Neuronal stem cell (in vitro differentiated cells): ENCODE data around the gene HS3ST3A1.

Source experiments
- DNase-seq: peaks from one replicate; pipeline ENCODE4 v3.0.0-alpha.2; 2013; ENCODE audit warnings: low spot score
- H2AFZ ChIP-seq: one replicate; pipeline ENCODE4 v1.6.1; 2013; ENCODE audit warnings: mild to moderate bottlenecking, low read length, inconsistent platforms
- H2AK5ac ChIP-seq: 2 replicates; pipeline ENCODE4 v1.6.1; 2013; ENCODE audit warnings: low read depth, mild to moderate bottlenecking, inconsistent platforms, low read length, moderate library complexity, mixed read lengths
- H2BK120ac ChIP-seq: 2 replicates; pipeline ENCODE4 v1.6.1; 2013; ENCODE audit warnings: low read depth, mild to moderate bottlenecking, inconsistent platforms, low read length, moderate library complexity, mixed read lengths
- H2BK12ac ChIP-seq: one replicate; pipeline ENCODE4 v1.6.1; 2013; ENCODE audit warnings: low read length, inconsistent platforms
- H2BK15ac ChIP-seq: 2 replicates; pipeline ENCODE4 v1.6.1; 2013; ENCODE audit warnings: mild to moderate bottlenecking, low read length, inconsistent platforms, mixed read lengths
- H2BK5ac ChIP-seq: one replicate; pipeline ENCODE4 v1.6.1; 2013; ENCODE audit warnings: inconsistent platforms, mild to moderate bottlenecking, low read length, moderate library complexity
- H3K14ac ChIP-seq: one replicate; pipeline ENCODE4 v1.6.1; 2013; ENCODE audit warnings: low read length, inconsistent platforms
- H3K18ac ChIP-seq: 2 replicates; pipeline ENCODE4 v1.6.1; 2013; ENCODE audit warnings: low read length, inconsistent platforms
- H3K23ac ChIP-seq: 2 replicates; pipeline ENCODE4 v1.6.1; 2013; ENCODE audit warnings: low read depth, mild to moderate bottlenecking, mixed read lengths, low read length, inconsistent platforms; ENCODE audit not compliant: poor library complexity
- H3K27ac ChIP-seq: replicated peaks from 3 replicates; pipeline ENCODE4 v1.5.1; 2013; ENCODE audit warnings: low read length, inconsistent platforms
- H3K27me3 ChIP-seq, 3 experiments: 2 replicates each; pipeline ENCODE4 v1.6.1; 2013; ENCODE audit warnings: low read length in 3 of 3, mild to moderate bottlenecking in 2 of 3, inconsistent platforms in 1 of 3, low read depth in 1 of 3, mixed read lengths in 1 of 3, moderate library complexity in 1 of 3; ENCODE audit not compliant: control insufficient read depth in 3 of 3, insufficient read depth in 3 of 3
- H3K36me3 ChIP-seq, 2 donors: replicated peaks in 1 of 2; 2 replicates each; pipeline ENCODE4 v1.6.1; 2013; ENCODE audit warnings: low read length in 2 of 2; ENCODE audit not compliant: control insufficient read depth in 2 of 2, insufficient read depth in 2 of 2
- H3K4ac ChIP-seq: 2 replicates; pipeline ENCODE4 v1.6.1; 2013; ENCODE audit warnings: inconsistent platforms, mild to moderate bottlenecking, low read length, moderate library complexity
- H3K4me1 ChIP-seq, 2 donors: 1 replicate in 1 of 2; 2 replicates in 1 of 2; pipeline ENCODE4 v1.6.1; 2013; ENCODE audit warnings: low read length in 2 of 2, low read depth in 1 of 2; ENCODE audit not compliant: control insufficient read depth in 2 of 2, insufficient read depth in 1 of 2
- H3K4me2 ChIP-seq: one replicate; pipeline ENCODE4 v1.6.1; 2013; ENCODE audit warnings: mild to moderate bottlenecking, low read length, inconsistent platforms; ENCODE audit not compliant: insufficient read depth, poor library complexity, severe bottlenecking
- H3K4me3 ChIP-seq, 2 donors: 2 replicates each; pipeline ENCODE4 v1.5.1; 2013; ENCODE audit warnings: low read length in 2 of 2, mild to moderate bottlenecking in 2 of 2, inconsistent platforms in 1 of 2, moderate library complexity in 1 of 2
- H3K79me1 ChIP-seq: one replicate; pipeline ENCODE4 v1.6.1; 2013; ENCODE audit warnings: low read depth, mild to moderate bottlenecking, inconsistent platforms, low read length, moderate library complexity
- H3K9ac ChIP-seq: one replicate; pipeline ENCODE4 v1.6.1; 2013; ENCODE audit warnings: mild to moderate bottlenecking, low read depth, low read length, inconsistent platforms; ENCODE audit not compliant: poor library complexity
- H3K9me3 ChIP-seq, 2 donors: replicated peaks in 1 of 2; 2 replicates each; pipeline versions ENCODE3 to v1.6.1; 2013; ENCODE audit warnings: low read length in 2 of 2, mild to moderate bottlenecking in 2 of 2, inconsistent platforms in 1 of 2, low read depth in 1 of 2, mixed read lengths in 1 of 2, moderate library complexity in 1 of 2; ENCODE audit not compliant: control insufficient read depth in 2 of 2, insufficient read depth in 1 of 2
- H4K8ac ChIP-seq: one replicate; pipeline ENCODE4 v1.6.1; 2013; ENCODE audit warnings: low read depth, mild to moderate bottlenecking, inconsistent platforms, low read length, moderate library complexity
- H4K91ac ChIP-seq: one replicate; pipeline ENCODE4 v1.6.1; 2013; ENCODE audit warnings: low read length, low read depth, mild to moderate bottlenecking, inconsistent platforms; ENCODE audit not compliant: poor library complexity
- WGBS, 2 donors: extraction: QIAGEN DNeasy Blood & Tissue Kit; methylation state at CpG; one replicate each; pipeline ENCODE4 v1.1.7; 2013; ENCODE audit warnings: missing lambda C conversion rate in 2 of 2, mixed read lengths in 1 of 2; ENCODE audit not compliant: insufficient read length in 2 of 2, insufficient replicate concordance in 1 of 2; ENCODE audit errors: extremely low coverage in 2 of 2; 5-methylcytosine and 5-hydroxymethylcytosine counted together

The HS3ST3A1 gene

GRCh38 chr17:13575922-13576419 is 25.8 kb downstream of the HS3ST3A1 start:
- H3K14ac ChIP-seq: no peak overlapping the region
- WGBS, 2 donors: no CpG with 5 or more reads among the region's 6 CpGs
- no peak overlapping the region for H3K9ac ChIP-seq
- no peaks in the 10 kb centered on the region for H3K27me3 ChIP-seq
- no peak for DNase-seq
- H4K91ac ChIP-seq: no peak overlapping the region
- no peak overlapping the region for H2BK5ac ChIP-seq
- H2BK120ac ChIP-seq: no peak overlapping the region
- H2AK5ac ChIP-seq: no peak overlapping the region
- H3K4me2 ChIP-seq: no peak overlapping the region
- H2AFZ ChIP-seq: no peak overlapping the region
- H2BK12ac ChIP-seq: no peak overlapping the region
- no peak overlapping the region for H3K18ac ChIP-seq
- peaks cover 0 to 19% of the 10 kb centered on the region in 2 donors for H3K9me3 ChIP-seq
- no peak overlapping the region for H3K4me3 ChIP-seq
- peaks cover 6 to 7% of the 10 kb centered on the region in 2 donors for H3K4me1 ChIP-seq
- H3K4ac ChIP-seq: no peak overlapping the region
- H3K79me1 ChIP-seq: no peaks in the 10 kb centered on the region
- no peak overlapping the region for H3K23ac ChIP-seq
- no peak overlapping the region for H3K27ac ChIP-seq
- no peak overlapping the region for H2BK15ac ChIP-seq
- peaks cover 0 to 11% of the 10 kb centered on the region in 2 donors for H3K36me3 ChIP-seq
- H4K8ac ChIP-seq: no peak overlapping the region

- no peak overlapping the region for H3K9ac ChIP-seq
- no peak overlapping the region for H3K4me3 ChIP-seq
- DNase-seq: no peak
- peaks cover 0 to 13% of the 10 kb centered on the region in 2 donors for H3K36me3 ChIP-seq
- H2BK15ac ChIP-seq: no peak overlapping the region
- no peak overlapping the region for H2BK120ac ChIP-seq
- no peak overlapping the region for H3K4me2 ChIP-seq
- H3K9me3 ChIP-seq: peaks cover 0 to 19% of the 10 kb centered on the region in 2 donors
- no peak overlapping the region for H4K91ac ChIP-seq
- no peaks in the 10 kb centered on the region for H3K27me3 ChIP-seq
- H3K27ac ChIP-seq: no peak overlapping the region
- no peak overlapping the region for H2BK5ac ChIP-seq
- H3K4me1 ChIP-seq: peaks cover 6 to 7% of the 10 kb centered on the region in 2 donors
- H2AFZ ChIP-seq: no peak overlapping the region
- H3K79me1 ChIP-seq: no peaks in the 10 kb centered on the region
- H3K14ac ChIP-seq: no peak overlapping the region
- no CpG with 5 or more reads among the region's 2 CpGs for whole genome bisulfite sequencing, 2 donors
- no peak overlapping the region for H2AK5ac ChIP-seq
- H4K8ac ChIP-seq: no peak overlapping the region
- H3K4ac ChIP-seq: no peak overlapping the region
- H3K18ac ChIP-seq: no peak overlapping the region
- no peak overlapping the region for H2BK12ac ChIP-seq
- H3K23ac ChIP-seq: no peak overlapping the region
These were observed 26.3 kb downstream of the HS3ST3A1 start for GRCh38 chr17:13575466-13575865.

GRCh38 chr17:13572581-13572980 is 29.1 kb downstream of the HS3ST3A1 start:
- WGBS, 2 donors: no CpG with 5 or more reads among the region's 3 CpGs

GRCh38 chr17:13569398-13570123 is 32.2 kb downstream of the HS3ST3A1 start:
- Histone ChIP-seq H2BK12ac (no peak overlapping the region), H3K4ac (no peak overlapping the region), H3K9ac (no peak overlapping the region), H3K27me3 (no peaks in the 10 kb centered on the region), H3K18ac (no peak overlapping the region), H3K4me3 (no peak overlapping the region), H3K4me2 (no peak overlapping the region), H3K27ac (no peak overlapping the region), H3K79me1 (no peaks in the 10 kb centered on the region), H2BK15ac (no peak overlapping the region), H3K36me3 (peaks cover 0 to 36% of the 10 kb centered on the region in 2 donors), H4K8ac (no peak overlapping the region), H2AK5ac (no peak overlapping the region), H4K91ac (no peak overlapping the region), H3K14ac (no peak overlapping the region), H3K9me3 (peaks cover 0 to 23% of the 10 kb centered on the region in 2 donors), H3K23ac (no peak overlapping the region), H2AFZ (no peak overlapping the region), H3K4me1 (peaks cover 4 to 7% of the 10 kb centered on the region in 2 donors), H2BK120ac (no peak overlapping the region), H2BK5ac (no peak overlapping the region)
- no peak for DNase-seq
- WGBS, 2 donors: no CpG with 5 or more reads among the region's 7 CpGs

More at GRCh38 chr17:13572581-13572980, 29.1 kb downstream of the HS3ST3A1 start:
- no peak overlapping the region for H2BK120ac ChIP-seq
- no peak overlapping the region for H2BK12ac ChIP-seq
- H3K14ac ChIP-seq: no peak overlapping the region
- H3K9ac ChIP-seq: no peak overlapping the region
- peaks cover 11 to 13% of the 10 kb centered on the region in 2 donors for H3K4me1 ChIP-seq
- no peak overlapping the region for H3K18ac ChIP-seq
- no peak overlapping the region for H2BK5ac ChIP-seq
- no peak overlapping the region for H2BK15ac ChIP-seq
- H4K91ac ChIP-seq: no peak overlapping the region
- no peak overlapping the region for H3K4me2 ChIP-seq
- H3K4me3 ChIP-seq: no peak overlapping the region
- no peaks in the 10 kb centered on the region for H3K79me1 ChIP-seq
- H2AK5ac ChIP-seq: no peak overlapping the region
- H3K36me3 ChIP-seq: peaks cover 0 to 28% of the 10 kb centered on the region in 2 donors
- H3K4ac ChIP-seq: no peak overlapping the region
- no peak for DNase-seq
- H3K27me3 ChIP-seq: no peaks in the 10 kb centered on the region
- peaks cover 0 to 16% of the 10 kb centered on the region in 2 donors for H3K9me3 ChIP-seq
- H3K23ac ChIP-seq: no peak overlapping the region
- no peak overlapping the region for H4K8ac ChIP-seq
- no peak overlapping the region for H3K27ac ChIP-seq
- H2AFZ ChIP-seq: no peak overlapping the region
